ENCODE data around the gene AFTPH.

AFTPH gene

DNA sequence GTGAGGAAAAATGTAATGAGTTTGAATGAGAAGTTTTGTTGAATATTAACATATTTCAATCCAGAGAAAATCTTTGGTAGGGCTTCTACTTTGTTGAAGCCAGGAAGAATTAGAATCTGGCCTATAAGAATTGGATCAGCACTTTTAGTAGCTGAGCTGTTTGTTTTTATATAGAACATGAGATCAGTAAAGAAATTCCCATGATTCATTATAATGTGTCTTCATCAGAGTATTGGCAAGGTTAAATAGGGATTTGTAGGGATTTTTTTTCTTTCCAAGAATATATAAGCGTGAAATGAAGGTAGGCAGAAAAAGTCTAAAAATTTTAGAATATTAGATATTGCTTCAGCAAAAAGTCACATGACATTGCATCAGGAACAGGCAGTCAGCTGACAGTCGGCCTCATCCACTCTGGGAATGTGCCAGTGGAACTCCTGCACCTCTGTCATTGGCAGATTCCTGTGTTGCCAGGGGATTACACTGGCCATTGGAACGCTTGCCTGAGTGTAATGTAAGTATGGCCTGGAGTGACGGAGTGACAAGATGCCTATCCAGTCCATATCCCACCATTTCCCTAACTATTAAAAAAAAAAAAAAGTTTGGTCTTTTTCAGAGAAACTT, 69.0 kb downstream of the AFTPH start:
- DNase-seq = no peak

DNA sequence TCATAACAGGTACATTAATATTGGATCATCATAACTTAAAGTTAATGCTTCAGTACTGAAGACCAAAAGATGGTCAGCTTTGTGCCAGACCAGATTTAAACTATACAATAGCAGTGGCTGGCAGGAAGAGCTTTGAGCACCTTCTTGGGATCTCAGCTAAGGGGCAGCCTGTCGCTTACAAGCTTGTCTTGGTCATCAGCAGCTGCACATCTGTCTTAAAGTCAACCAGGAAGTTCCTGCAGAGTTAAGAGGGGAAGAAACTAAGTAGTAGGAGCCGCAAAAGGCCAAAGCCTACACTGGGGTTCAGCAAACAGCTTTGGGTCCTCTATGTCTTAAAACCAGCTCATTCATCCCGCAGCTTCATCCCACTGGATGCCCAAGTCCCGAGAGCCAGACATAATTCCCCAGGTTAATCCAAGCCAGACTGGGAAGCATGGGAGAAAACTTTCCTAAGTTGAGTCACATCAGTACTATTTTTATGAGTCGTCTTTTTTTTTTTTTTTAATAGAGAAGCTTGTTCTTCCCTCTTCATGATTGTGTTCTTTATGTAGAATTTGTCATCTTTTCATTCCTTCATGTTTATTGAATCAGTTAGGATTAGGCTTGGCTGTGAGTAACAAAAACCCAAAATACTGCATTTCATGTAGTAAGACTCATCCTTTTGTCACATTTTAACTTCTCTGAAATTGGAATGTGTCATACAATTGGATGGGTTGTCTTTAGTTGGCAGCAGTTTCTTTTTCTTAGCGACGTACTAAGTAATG, 70.3 kb downstream of the AFTPH start:
- no peak for DNase-seq

DNA sequence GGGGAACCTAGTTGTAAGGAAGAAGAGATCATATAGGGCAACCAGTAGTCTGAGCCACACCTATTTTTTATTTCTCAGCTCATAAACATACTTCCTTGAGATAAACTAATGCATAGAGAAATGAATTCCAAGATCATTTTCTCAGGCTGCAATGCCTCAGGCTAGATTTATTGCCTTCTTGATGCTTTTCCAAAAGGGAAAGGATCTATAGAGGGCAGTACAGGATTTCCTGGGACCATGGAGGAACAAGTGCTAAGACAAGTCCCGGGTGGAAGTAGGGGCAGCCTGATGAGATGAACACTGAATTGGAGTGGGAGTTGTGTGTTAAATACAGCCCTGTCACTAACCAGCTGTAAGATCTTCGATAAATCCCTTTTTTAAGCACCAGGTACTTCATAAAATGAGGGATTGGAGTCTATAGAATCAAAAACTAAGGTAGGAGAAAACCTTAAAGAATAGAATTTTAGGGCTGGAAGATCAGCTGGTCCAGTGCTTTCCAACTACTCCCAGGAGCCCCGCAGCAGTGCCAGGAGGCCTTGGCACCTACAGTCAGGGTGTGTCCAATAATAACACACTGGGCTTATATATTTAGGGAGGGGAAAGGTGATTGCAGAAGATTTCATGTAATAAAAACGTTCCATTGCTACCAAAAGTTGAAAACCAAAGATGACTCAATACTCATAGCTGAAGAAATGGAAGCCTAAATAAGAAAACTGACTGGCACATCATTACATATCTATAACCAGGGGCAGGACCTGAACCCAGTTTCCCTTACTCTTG, 71.5 kb downstream of the AFTPH start:
- DNase-seq = peak; percentile 57

DNA sequence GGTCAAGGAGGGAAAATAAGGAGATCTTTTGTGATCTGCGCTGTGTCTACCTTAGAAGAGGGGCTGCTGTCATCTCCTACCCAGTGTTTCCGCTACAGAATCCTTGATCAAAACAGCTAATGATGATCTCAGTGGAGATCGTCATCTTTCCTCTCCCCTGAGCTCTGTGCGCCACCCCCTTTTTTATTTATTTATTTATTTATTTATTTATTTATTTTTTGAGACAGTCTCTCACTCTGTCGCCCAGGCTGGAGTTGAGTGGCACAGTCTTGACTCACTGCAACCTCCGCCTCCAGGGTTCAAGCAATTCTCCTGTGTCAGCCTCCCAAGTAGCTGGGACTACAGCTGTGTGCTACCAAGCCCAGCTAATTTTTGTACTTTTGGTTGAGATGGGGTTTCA, 74.1 kb downstream of the AFTPH start:
- DNase-seq = no peak

DNA sequence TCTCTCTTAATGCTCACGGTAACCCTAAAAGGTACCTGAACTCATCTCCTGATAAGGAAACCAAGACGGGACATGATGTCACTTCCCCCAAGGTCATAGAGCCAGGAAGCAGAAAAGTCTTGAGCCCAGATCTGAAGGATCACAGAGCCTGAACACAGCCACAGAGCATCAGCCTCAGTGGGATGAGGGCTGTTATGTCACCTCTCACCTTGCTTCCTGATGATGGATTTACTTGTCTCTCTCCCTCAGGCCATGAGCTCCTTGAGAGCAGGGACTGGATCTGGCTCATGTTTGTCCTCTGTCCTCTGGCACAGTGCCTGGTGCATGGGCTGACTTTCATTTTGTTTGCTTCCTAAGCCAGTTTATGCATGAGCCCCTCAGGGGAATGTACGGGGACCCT, 75.3 kb downstream of the AFTPH start:
- peak; percentile 24 for DNase-seq

DNA sequence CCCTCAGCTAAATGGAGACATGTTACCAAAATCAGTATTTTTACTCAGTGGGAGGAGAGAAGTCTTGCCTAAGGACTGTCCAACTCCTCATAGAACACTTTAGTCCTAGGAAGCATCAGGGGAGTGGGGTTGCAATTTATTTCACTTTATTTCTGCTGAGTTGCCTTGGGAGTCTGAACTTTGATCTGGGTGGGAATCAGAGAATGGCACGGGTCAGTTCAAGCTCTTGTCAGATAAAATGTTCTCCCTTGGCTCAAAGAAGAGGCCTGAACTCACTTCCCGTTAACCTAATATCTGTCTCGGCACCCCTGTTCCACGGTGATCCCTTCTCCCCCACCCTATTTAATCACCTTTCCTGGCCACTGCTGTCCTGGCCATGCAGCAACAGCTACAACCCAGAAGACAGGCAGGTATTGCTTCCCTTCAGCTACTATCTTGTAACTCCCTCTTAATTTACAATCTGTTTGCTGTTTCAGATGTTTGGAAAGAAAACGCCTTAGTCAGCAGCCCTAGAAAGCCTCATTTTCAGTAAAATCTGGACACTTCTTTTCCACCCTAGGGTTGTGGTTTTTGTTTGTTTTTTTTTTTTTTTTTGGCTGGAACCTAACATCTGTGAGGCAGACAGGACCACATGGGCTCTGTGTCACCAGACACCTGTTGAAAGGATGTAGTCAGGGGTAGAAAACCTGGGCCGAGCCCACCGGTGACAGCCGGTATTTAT, 77.1 kb downstream of the AFTPH start:
- no peak for DNase-seq

DNA sequence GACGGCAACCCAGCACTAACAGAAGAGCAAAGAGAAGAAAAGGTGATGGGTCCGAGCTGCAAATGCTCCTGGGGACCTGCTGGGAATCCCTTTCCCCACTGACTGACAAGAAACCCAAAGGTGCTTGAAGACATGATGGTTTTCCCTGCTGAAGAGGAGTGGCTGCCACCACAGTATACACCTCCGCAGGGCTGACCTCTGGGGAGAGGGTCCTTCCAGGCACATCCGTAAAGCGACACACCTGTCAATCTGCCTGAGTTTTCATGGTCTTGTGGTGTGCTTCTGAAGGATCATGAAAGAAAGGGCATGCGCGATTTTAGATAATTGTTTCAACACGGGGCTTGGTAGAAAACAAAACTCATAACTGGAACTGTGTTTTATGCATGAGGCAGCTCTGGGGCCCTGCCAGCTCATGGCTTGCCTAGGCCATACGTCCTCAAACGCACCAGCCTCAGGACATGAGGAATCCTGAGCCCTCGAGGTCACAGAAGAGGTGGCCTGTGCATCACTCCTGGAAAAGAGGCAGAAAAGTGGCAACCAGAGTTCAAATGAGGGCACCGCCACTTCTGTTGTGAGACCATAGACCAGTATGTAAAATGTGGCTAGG, 77.8 kb downstream of the AFTPH start:
- DNase-seq = no peak

DNA sequence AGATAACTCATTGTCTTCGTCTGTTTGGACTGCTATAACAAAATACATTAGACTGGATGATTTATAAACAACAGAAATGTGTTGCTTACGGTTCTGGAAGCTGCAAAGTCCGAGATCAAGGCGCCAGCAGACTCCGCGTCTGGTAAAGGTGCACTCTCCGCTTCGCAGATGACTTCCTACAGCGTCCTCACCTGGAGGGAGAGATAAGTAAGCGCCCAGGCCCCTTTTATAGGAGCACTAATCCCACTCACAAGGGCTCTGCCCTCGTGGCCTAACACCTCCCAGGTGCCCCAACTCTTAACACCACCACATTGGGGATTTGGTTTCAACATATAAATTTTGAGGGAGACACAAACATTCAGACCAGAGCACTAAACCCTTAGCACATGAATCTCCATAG, 78.3 kb downstream of the AFTPH start:
- no peak for DNase-seq

DNA sequence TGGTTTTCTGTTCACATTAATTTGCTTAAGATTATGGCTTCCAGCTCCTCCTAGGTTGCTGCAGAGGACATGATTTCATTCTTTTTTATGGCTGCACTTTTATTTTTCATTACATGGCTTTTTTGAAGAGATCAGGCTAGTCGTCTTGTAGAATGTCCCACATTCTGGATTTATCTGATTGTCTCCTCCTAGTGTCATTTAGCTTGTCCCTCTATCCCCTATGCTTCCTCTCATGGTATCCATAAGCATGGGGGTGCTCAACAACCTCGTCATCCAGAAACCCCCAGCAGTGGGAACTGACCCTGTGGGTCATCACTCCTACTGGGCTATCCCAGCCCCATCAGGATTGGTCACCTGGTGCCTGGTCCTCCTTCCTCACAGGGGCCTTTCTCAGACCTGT, 80.0 kb downstream of the AFTPH start:
- DNase-seq = no peak

DNA sequence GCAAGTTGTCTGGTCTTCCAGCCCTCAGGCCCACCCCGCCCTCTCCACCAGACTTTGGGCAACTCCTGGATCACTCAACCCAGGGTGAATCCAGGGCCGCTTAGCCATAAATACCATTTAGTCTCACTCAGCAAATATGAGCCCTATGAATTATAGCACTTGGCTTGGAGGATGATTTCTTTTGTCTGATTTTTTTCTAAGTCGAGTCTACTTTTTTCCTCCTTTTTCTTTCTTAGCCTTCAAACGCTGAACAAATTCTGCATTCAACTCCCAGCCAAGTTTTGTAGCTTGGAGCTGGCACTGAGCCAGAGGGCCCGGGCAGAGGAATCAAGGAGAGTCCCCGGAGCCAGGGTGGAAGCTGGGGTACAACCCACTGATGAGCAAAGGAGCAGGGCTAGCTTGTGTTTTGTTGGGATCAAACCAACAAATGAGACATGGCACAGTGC, 80.9 kb downstream of the AFTPH start:
- no peak for DNase-seq

DNA sequence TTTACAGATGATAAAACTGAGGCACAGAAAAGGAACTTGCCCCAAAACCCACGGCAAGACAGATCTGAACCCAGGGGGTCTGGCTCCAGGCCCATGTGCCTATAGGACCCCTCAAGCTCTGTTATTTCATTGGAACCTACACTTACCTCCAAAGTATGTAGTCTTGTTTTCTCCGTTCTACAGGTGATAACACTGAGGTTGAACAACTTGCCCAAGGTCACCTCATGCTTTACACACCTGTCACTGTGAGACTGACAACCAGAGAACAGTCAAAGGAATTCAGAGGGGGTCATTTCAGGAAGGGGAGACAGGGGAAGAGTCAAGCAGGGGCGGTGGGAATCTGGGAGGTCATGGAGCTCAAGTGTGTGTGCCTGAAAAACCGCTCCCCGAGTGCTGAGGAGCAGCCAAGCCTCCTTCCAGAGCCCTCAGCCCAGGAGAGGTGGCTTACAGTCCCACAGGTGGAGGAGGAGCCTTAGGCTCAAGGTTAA, 81.9 kb downstream of the AFTPH start:
- no peak for DNase-seq

DNA sequence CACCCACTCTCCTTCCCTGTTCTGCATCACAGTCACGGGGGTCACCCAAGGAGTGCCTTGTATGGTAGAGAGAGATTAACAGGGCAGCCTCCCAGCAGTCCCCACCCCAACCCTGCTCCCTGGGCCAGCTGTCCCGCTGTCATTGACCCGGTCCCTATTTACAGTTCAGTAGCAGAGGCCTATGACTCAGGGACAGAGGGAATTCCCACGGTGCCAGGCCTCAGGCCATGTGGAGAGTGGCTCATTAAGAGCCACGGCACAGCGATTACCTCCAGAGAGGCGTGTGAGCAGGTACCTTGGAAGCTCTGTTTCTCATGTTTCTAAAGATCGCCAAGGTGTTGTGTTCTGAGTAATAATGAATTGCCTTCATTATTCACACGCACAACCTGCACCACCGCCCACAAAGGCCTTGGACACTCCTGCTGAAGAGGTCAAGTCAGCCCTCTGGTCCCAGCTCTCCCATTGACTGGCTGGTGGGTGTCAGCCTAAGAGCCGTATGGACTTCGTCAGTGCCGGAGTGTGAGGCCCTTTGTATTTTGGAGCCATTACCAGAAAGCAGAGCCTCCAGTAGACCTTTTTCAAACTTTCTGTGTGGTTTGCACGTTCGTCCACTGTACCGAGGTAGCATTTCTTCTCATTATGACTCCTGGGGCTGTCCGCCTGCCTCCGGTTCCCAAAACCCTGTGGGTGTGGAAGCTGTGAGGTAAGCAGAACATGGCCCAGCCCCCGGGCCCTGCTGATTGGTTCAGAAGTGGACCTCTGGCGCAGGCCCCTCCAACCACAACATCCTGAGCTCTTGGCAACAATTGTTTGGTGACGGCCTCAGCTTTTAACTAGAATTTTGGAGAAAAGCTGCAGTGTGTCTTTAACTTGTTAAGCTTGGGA, 82.6 kb downstream of the AFTPH start:
- peak; percentile 91 for DNase-seq

DNA sequence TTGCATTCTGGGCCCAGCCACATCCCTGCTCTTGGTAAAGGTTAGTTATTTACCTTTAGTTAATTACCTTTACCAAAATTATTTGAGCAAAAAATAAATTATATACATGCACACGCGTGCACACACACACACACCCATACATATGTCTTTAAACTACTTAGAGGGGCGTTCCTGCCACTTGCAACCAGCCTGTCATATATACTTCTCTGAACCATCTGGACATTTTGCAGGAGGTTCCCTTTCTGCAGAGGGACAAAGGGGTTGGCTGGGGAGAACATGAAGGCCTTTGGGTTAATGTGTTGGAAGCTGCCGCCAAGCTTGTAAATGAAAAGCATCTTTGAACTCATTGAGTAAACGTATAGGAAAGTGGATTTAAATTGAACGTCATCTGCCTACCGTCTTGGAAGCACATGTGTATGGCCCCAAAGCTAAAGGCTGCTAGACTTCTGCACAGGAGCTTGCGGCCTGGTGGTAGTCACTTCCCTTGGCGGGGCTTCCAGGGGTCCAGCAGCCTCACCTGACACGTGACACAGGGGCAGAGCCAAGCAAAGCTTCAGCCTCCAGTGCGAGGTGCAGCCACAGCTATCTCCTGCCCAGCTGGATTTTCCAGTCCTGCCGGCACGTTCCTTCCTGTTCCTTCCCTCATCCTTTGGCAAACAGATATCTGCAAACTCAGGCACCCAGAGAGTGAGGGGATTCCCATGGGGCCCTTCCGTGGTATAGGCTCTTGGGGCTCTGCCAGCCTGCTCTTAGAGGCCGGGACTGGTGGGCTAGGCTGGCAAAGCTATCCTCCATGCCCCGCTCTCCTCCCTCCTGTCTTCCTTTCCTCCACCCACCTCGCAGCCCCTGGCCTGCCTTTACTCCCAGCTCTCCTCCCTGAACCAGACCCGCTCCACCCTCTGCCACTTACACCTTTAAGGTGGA, 83.5 kb downstream of the AFTPH start:
- DNase-seq = peak; percentile 90

DNA sequence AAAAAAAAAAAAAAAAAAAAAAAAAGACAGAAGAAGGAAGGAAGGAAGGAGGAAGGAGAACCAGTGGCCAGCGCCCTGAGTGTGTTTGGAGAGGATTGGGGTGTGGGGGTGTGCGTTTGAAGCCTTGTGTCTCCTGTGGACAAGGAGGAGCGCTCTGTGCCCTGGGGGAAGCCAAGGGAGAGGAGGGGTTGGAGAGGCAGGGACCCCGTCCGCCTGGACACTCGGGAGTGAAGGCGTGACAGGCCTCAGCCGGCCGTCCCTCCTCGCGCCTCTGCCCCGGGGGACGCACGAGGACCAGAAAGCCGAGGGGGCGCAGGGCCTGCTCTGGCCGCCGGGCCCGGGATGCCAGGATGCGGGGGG, 84.7 kb downstream of the AFTPH start:
- DNase-seq = no peak

DNA sequence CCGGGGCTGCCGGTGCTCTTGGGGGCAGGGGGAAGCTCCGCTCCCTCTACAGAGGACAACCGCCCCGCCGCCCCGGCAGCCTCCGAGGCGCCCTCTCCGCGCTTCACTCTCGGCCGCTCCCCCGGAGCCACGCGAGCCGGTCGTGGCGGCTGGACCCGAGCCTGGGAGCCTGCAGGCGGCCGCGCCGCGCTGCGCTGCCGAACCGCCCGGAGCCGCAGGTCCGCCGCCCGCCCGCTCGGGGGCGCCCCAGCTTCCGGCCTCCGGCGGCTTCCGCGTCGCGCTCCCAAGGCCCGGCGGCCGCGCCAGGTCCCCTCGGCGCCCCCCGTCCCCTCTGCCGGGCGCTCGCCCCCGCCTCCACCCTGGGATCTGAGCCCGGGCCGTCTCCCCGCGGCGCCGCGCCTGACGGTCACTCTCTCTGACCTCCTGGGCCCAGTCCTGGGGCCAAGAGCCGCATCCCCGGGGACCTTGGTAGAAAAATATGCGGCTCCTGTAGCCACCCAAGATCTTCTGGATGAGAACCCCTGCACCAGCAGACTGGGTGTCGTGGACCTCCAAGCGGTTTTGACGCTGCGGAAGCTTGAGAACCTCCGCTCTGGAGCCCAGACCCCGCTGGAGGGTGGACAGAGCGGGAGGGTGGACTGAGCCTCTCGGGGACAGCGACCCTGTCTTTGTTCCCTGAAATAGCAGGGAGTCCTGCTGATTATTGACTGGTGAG, 85.3 kb downstream of the AFTPH start:
- peak; percentile 89 for DNase-seq

DNA sequence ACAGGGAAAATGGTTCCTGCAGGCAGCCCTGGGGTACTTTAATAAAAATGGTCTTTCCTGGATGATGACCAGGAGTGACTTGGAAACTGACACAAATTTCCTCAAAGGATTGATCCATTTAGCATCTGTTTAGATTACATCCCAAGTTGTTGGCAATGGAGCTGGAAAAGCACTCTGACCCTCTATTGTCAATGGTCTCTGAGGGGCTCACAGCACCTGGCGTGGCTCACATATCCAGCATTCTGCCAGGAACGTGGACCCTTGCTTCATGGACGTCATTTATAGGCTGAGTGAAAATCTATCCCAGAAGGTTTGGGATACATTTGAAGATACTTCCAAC, 85.8 kb downstream of the AFTPH start:
- no peak for DNase-seq

DNA sequence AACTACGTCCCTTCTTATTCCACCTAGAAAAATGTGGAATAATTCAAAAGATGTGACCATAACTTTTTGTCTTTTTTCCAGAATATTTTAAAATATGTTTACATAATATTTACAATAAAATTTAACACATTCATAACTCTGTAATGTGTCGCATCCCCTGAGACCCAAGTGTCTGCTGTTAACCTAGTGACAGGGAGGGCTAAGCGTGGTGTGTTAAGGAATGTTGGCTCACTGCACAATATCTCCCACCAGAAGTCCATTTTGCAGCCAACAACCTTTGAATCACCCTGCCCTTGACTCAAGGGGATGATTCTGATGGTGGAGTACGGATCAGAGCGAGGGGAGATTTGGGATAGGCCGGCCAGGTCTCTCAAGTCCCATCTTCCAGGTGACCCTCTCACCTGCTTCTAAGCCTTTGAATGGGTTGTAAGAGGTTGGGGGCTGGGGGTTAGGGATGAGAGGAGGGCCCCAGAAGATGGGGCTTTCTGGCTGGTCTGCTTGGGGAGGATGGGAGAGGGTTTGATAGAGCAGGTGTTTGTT, 86.3 kb downstream of the AFTPH start:
- no peak for DNase-seq

DNA sequence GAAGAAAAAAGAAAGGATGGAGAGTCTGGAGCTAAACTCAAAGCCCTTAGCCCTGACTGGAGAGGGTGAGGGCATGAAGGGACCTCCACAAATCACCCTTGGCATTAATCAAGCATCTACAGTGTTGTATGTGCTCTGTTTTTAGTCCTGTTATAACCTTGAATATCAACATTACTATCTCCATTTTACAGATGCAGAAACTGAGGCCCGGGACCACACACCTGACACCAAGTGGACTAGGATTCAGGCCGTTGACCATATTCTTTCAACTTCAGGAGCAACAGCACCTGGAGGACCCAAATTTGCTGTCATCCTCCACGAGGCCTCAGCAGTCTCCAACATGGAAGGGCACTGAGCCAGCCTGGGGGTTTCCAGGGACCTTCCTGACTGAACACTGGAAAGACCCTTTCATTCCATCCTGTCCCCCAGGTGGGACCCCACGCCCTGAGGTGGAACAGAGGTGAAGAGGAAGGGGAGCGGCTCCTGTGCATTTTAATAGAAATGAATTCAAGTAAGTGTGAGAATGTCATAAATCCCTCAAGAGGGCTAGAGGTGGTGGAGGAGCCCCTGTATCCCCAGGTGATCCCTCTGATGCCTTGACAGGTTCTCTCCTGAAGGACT, 88.6 kb downstream of the AFTPH start:
- no peak for DNase-seq

DNA sequence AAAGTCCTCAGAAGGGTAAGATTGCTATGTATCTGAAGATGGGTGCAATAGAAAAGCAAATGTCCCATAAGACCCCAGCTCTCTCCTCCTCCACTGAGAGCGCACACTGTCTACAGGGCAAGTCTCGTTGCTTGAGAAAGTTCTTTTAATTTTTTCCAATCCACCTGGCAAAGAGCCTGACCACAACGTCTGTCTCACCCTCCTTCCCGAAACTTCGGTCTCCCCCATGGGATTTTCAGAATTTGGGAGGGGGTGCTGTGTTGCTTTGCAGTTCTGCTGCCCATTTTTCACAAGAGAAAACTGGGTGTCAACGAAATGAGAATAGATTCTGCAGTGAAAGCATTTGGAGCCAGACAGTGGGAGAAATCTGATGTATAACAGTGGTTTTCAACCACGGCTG, 89.1 kb downstream of the AFTPH start:
- DNase-seq = no peak
